Measurements from ENCODE around the gene PLXNA1. TPM values are rescaled to one million over a fixed set of nuclear protein-coding genes. Genes with fewer than 3 reads are reported as not detected.

The PLXNA1 gene
- total and polyA plus RNA-seq, 2 experiments from 2014 or later: 19.7 to 35.1 TPM

- Histone ChIP-seq H3K9me2 (replicated peaks; ENCODE audit: insufficient read depth) (no peaks in the 10 kb centered on the region), H3K9me3 (ENCODE audit: low read depth) (no peaks in the 10 kb centered on the region), H4K20me1 (ENCODE audit: insufficient read depth, poor library complexity, severe bottlenecking) (no peaks in the 10 kb centered on the region), H3K27ac (no peak overlapping the region), H3K4me2 (no peak overlapping the region), H3K79me2 (no peaks in the 10 kb centered on the region), H3K36me3 (replicated peaks; ENCODE audit: insufficient read depth, low read depth) (no peaks in the 10 kb centered on the region), H3K4me3 (no peak overlapping the region), H2AFZ (no peak overlapping the region), H3K4me1 (ENCODE audit: insufficient read depth) (peaks cover 4% of the 10 kb centered on the region), H3K27me3 (no peaks in the 10 kb centered on the region)
- 90% methylated on average over 10 of the region's 10 CpGs for WGBS (ENCODE audit: low lambda C conversion rate, missing lambda C conversion rate)
- TF ChIP-seq CTCF (IDR thresholded peaks at IDR 0.05; ENCODE audit: poor library complexity) (no peak), EZH2phosphoT487 (IDR thresholded peaks at IDR 0.05; ENCODE audit: low read depth, severe bottlenecking, unreplicated experiment) (no peak), EZH2 (IDR thresholded peaks at IDR 0.05; ENCODE audit: borderline replicate concordance) (no peak)
- DNase-seq (ENCODE audit: low spot score): no peak
These were observed 23.6 kb upstream of the PLXNA1 start for GRCh38 chr3:126959136-126959920.

- no peak overlapping the region for H2AFZ ChIP-seq
These were observed 22.9 kb upstream of the PLXNA1 start for GRCh38 chr3:126959921-126960603.

GRCh38 chr3:126960604-126960995 lies 22.3 kb upstream of the PLXNA1 start:
- Histone ChIP-seq H3K9me3 (ENCODE audit: low read depth) (no peaks in the 10 kb centered on the region), H2AFZ (no peak overlapping the region), H3K79me2 (no peaks in the 10 kb centered on the region), H3K9me2 (replicated peaks; ENCODE audit: insufficient read depth) (no peaks in the 10 kb centered on the region), H3K4me3 (no peak overlapping the region), H3K27ac (no peak overlapping the region), H3K36me3 (replicated peaks; ENCODE audit: insufficient read depth, low read depth) (no peaks in the 10 kb centered on the region), H4K20me1 (ENCODE audit: insufficient read depth, poor library complexity, severe bottlenecking) (no peaks in the 10 kb centered on the region), H3K4me1 (ENCODE audit: insufficient read depth) (peaks cover 4% of the 10 kb centered on the region), H3K27me3 (no peaks in the 10 kb centered on the region), H3K4me2 (no peak overlapping the region)
- WGBS (ENCODE audit: low lambda C conversion rate, missing lambda C conversion rate): 89% methylated on average over 17 of the region's 17 CpGs
- no peak for TF ChIP-seq CTCF (IDR thresholded peaks at IDR 0.05; ENCODE audit: poor library complexity)
- TF ChIP-seq EZH2 (IDR thresholded peaks at IDR 0.05; ENCODE audit: borderline replicate concordance): no peak
- no peak for TF ChIP-seq EZH2phosphoT487 (IDR thresholded peaks at IDR 0.05; ENCODE audit: low read depth, severe bottlenecking, unreplicated experiment)
- DNase-seq (ENCODE audit: low spot score): no peak

More at GRCh38 chr3:126959921-126960603, 22.9 kb upstream of the PLXNA1 start:
- WGBS (ENCODE audit: low lambda C conversion rate, missing lambda C conversion rate): 62% methylated on average over 17 of the region's 17 CpGs
- Histone ChIP-seq H3K79me2 (no peaks in the 10 kb centered on the region), H3K36me3 (replicated peaks; ENCODE audit: insufficient read depth, low read depth) (no peaks in the 10 kb centered on the region), H3K27me3 (no peaks in the 10 kb centered on the region), H4K20me1 (ENCODE audit: insufficient read depth, poor library complexity, severe bottlenecking) (no peaks in the 10 kb centered on the region), H3K4me1 (ENCODE audit: insufficient read depth) (peaks cover 4% of the 10 kb centered on the region), H3K27ac (no peak overlapping the region), H3K9me3 (ENCODE audit: low read depth) (no peaks in the 10 kb centered on the region), H3K4me2 (no peak overlapping the region), H3K4me3 (no peak overlapping the region), H3K9me2 (replicated peaks; ENCODE audit: insufficient read depth) (no peaks in the 10 kb centered on the region)
- TF ChIP-seq CTCF (IDR thresholded peaks at IDR 0.05; ENCODE audit: poor library complexity) (peak; percentile 23), EZH2 (IDR thresholded peaks at IDR 0.05; ENCODE audit: borderline replicate concordance) (no peak)
- peak; percentile 34 for DNase-seq (ENCODE audit: low spot score)
